CD4-positive, alpha-beta memory T cell (primary cell): ENCODE data around the gene JAK1. TPM values are rescaled to one million over a fixed set of nuclear protein-coding genes. Genes with fewer than 3 reads are reported as not detected.

Experiments used
- CTCF ChIA-PET: fragments of 350-600 bp; sonication (Branson Sonifier 250); formaldehyde crosslinking; loops from one replicate; lab custom pipeline; 2021; ENCODE audit warnings: inconsistent platforms; ENCODE audit not compliant: partially characterized antibody; lab: Charles Lee
- POLR2A ChIA-PET: fragments of 350-600 bp; sonication (Branson Sonifier 250); formaldehyde crosslinking; loops from one replicate; lab custom pipeline; 2021; ENCODE audit not compliant: partially characterized antibody; lab: Charles Lee
- DNase-seq, 5 donors: peaks; one replicate each; pipeline versions ENCODE4 v3.0.0 to v3.0.0-alpha.2; 2020 to 2022; ENCODE audit warnings: mixed read lengths in 1 of 5
- H3K27ac ChIP-seq: one replicate; pipeline ENCODE4 v1.7.0; 2013; ENCODE audit warnings: low read depth, low read length
- H3K27me3 ChIP-seq: 2 replicates; pipeline ENCODE4 v1.7.0; 2013; ENCODE audit warnings: mild to moderate bottlenecking, low read length, moderate library complexity; ENCODE audit not compliant: insufficient read depth
- H3K36me3 ChIP-seq: 2 replicates; pipeline ENCODE4 v1.7.0; 2013; ENCODE audit warnings: mild to moderate bottlenecking, low read length, moderate library complexity; ENCODE audit not compliant: insufficient read depth
- H3K4me1 ChIP-seq: 2 replicates; pipeline ENCODE4 v1.7.0; 2013; ENCODE audit warnings: mild to moderate bottlenecking, low read length, moderate library complexity; ENCODE audit not compliant: insufficient read depth
- H3K4me3 ChIP-seq, 2 donors: one replicate each; pipeline ENCODE4 v1.7.0; 2013; ENCODE audit warnings: low read length in 2 of 2, mild to moderate bottlenecking in 1 of 2
- H3K9me3 ChIP-seq, 2 donors: one replicate each; pipeline ENCODE4 v1.7.0; 2013; ENCODE audit warnings: low read length in 2 of 2, control low read depth in 1 of 2; ENCODE audit not compliant: control insufficient read depth in 1 of 2
- H3K27ac Mint-ChIP-seq, 7 donors: one replicate each; pipeline ENCODE4 v1.8.0; 2020 to 2021; ENCODE audit warnings: mixed read lengths in 7 of 7, mild to moderate bottlenecking in 6 of 7, inconsistent platforms in 3 of 7, moderate library complexity in 3 of 7
- H3K27me3 Mint-ChIP-seq, 2 donors: one replicate each; pipeline ENCODE4 v1.8.0; 2020 to 2021; ENCODE audit warnings: mixed read lengths in 2 of 2
- H3K36me3 Mint-ChIP-seq, 2 donors: one replicate each; pipeline ENCODE4 v1.8.0; 2020 to 2021; ENCODE audit warnings: mixed read lengths in 2 of 2, inconsistent platforms in 1 of 2, mild to moderate bottlenecking in 1 of 2
- H3K4me1 Mint-ChIP-seq, 4 donors: one replicate each; pipeline ENCODE4 v1.8.0; 2020 to 2021; ENCODE audit warnings: mixed read lengths in 4 of 4, mild to moderate bottlenecking in 1 of 4
- H3K4me3 Mint-ChIP-seq, 8 donors: one replicate each; pipeline ENCODE4 v1.8.0; 2020 to 2021; ENCODE audit warnings: mixed read lengths in 8 of 8, mild to moderate bottlenecking in 7 of 8, moderate library complexity in 6 of 8, inconsistent platforms in 3 of 8
- H3K9me3 Mint-ChIP-seq, 8 donors: one replicate each; pipeline ENCODE4 v1.8.0; 2020 to 2021; ENCODE audit warnings: mixed read lengths in 8 of 8, mild to moderate bottlenecking in 5 of 8, inconsistent platforms in 3 of 8, moderate library complexity in 1 of 8
- intact Hi-C: fragments of 100-400 bp; cut with micrococcal nuclease; formaldehyde crosslinking; loops from one replicate; pipeline ENCODE4 v1.15.1; 2023
- polyA plus RNA-seq, 2 donors: library from polyadenylated mRNA; unstranded; fragments of 300-500 nt; fragmentation: Illumina TruSeq; gene quantifications; one replicate each; pipeline ENCODE4 v1.2.3, GENCODE V29; 2021
- total RNA-seq, 2 experiments: library from RNA; stranded (reverse); gene quantifications; one replicate each; pipeline ENCODE4 v1.2.3, GENCODE V29; 2021

The JAK1 gene
- total and polyA plus RNA-seq, 4 experiments from 2014 or later, result 163 to 372 (median 314) TPM

DNA sequence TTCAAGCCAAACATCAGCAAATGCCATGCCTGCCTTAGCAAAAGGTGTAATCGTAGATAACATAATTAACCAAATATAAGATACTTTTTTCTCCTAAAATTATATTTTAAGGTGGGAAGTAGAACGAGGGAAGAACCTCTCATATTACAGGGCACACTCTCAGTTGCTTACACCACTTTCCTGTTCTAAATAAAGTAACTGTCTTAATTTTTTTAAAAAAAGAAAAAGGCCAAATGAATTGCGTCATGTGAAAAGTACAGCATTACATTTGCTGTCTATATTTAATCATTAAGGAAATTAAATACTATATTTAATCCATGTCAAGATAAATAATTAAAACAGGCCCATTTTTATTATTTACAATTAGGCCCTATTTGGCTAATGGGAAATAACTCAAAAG lies 23.7 kb downstream of the JAK1 start:
- ChIA-PET CTCF (no interaction called here), POLR2A (no interaction called here)
- H3K27ac Mint-ChIP-seq, result no peak overlapping the region
- peaks cover 4 to 21% of the 10 kb centered on the region in 2 donors for H3K36me3 Mint-ChIP-seq
- no peak for DNase-seq
- no peaks in the 10 kb centered on the region for H3K27me3 Mint-ChIP-seq
- H3K4me1 Mint-ChIP-seq, result peaks cover 51 to 85% (median 71%) of the 10 kb centered on the region in 4 donors
- peak overlapping the region in 3 of 8 donors; percentile 0 to 40 (median 23) for H3K4me3 Mint-ChIP-seq
- H3K27ac ChIP-seq, result no peak overlapping the region
- H3K4me1 ChIP-seq, result peaks cover 73% of the 10 kb centered on the region
- H3K4me3 ChIP-seq, result no peak overlapping the region
- no peaks in the 10 kb centered on the region for H3K27me3 ChIP-seq
- intact Hi-C loops, result no loop called here
- H3K36me3 ChIP-seq, result no peaks in the 10 kb centered on the region
- no peaks in the 10 kb centered on the region for H3K9me3 Mint-ChIP-seq
- H3K9me3 ChIP-seq, result no peaks in the 10 kb centered on the region

DNA sequence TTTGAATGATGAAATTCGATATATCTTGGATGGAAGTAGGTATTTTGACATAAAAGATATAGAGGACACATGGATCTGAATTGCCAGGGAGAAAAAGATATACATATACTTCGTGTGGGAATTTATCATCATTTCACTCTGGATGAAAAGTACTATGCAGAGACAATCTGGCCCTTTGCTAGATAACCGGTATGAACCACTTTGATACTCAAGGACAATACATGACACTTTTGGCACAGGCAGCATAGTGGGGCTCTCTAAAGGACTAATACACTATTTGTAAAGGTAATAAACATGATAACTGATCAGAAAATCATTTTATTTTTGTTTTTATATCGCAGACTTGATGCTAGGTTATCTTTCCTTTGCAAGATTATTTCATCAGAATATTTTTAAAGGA lies 24.2 kb downstream of the JAK1 start:
- Histone ChIP-seq H3K36me3 (no peaks in the 10 kb centered on the region), H3K4me1 (peaks cover 73% of the 10 kb centered on the region), H3K27ac (no peak overlapping the region), H3K4me3 (no peak overlapping the region), H3K9me3 (no peaks in the 10 kb centered on the region), H3K27me3 (no peaks in the 10 kb centered on the region)
- Mint-ChIP-seq H3K36me3 (peaks cover 5 to 21% of the 10 kb centered on the region in 2 donors), H3K4me1 (peaks cover 52 to 85% (median 71%) of the 10 kb centered on the region in 4 donors), H3K27me3 (no peaks in the 10 kb centered on the region), H3K9me3 (no peaks in the 10 kb centered on the region), H3K27ac (peak overlapping the region in 4 of 7 donors; percentile 19 to 63 (median 44)), H3K4me3 (peak overlapping the region in 3 of 8 donors; percentile 0 to 47 (median 40))
- intact Hi-C loops, result no loop called here
- CTCF ChIA-PET, result no interaction called here
- no peak for DNase-seq
- POLR2A ChIA-PET, result interaction anchor here (0.9 kb wide), 1 partner anchor 24 kb away, joined by 4 read pairs; the partner anchor contains the start of gene JAK1

GRCh38 chr1:64941461-64942117 lies 24.8 kb downstream of the JAK1 start:
- H3K27ac ChIP-seq, result no peak overlapping the region
- ChIA-PET POLR2A (interaction anchor here (0.9 kb wide), 1 partner anchor 25 kb away, joined by 4 read pairs; the partner anchor contains the start of gene JAK1), CTCF (no interaction called here)
- intact Hi-C loops, result loop anchor here (1.0 kb wide), 1 partner anchor 8 kb away; no protein-coding TSS in a partner anchor
- H3K4me1 Mint-ChIP-seq, result peaks cover 49 to 85% (median 71%) of the 10 kb centered on the region in 4 donors
- peak overlapping the region in 4 of 7 donors; percentile 33 to 63 (median 48) for H3K27ac Mint-ChIP-seq
- H3K36me3 ChIP-seq, result no peaks in the 10 kb centered on the region
- no peak overlapping the region for H3K4me3 ChIP-seq
- DNase-seq, result no peak
- no peaks in the 10 kb centered on the region for H3K9me3 ChIP-seq
- peaks cover 73% of the 10 kb centered on the region for H3K4me1 ChIP-seq
- H3K9me3 Mint-ChIP-seq, result no peaks in the 10 kb centered on the region
- H3K36me3 Mint-ChIP-seq, result peaks cover 8 to 20% of the 10 kb centered on the region in 2 donors
- H3K27me3 Mint-ChIP-seq, result no peaks in the 10 kb centered on the region
- peak overlapping the region in 4 of 8 donors; percentile 27 to 47 (median 36) for H3K4me3 Mint-ChIP-seq
- no peaks in the 10 kb centered on the region for H3K27me3 ChIP-seq

DNA sequence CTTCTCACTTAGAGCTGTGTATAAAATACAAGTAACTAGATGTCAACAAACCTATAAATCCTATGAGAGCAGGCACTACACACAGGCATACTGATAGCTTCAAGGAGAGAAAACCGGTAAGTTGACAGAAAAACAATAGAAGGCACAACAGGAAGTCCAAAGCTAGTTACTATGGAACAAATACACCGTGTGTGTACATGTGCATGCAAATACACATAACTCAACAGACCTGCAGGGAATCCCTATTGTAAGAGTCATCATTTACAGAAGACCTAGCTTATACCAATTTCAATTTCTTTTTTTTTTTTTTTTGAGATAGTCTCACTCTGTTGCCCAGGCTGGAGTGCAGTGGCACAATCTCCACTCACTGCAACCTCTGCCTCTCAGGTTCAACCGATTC lies 26.3 kb downstream of the JAK1 start:
- no peak overlapping the region for H3K4me3 ChIP-seq
- no peaks in the 10 kb centered on the region for H3K36me3 ChIP-seq
- no peaks in the 10 kb centered on the region for H3K27me3 ChIP-seq
- H3K4me3 Mint-ChIP-seq, result peak overlapping the region in 6 of 8 donors; percentile 7 to 75 (median 51)
- ChIA-PET CTCF (interaction anchor here (1.0 kb wide), 1 partner anchor 22 kb away, joined by 3 read pairs; no protein-coding TSS in a partner anchor), POLR2A (interaction anchor here (0.7 to 2.0 kb wide), 4 partner anchors 8 to 135 kb away, joined by 3 to 6 read pairs (median 4); no protein-coding TSS in a partner anchor)
- H3K9me3 Mint-ChIP-seq, result no peaks in the 10 kb centered on the region
- no peak for DNase-seq
- no peaks in the 10 kb centered on the region for H3K9me3 ChIP-seq
- H3K27me3 Mint-ChIP-seq, result no peaks in the 10 kb centered on the region
- peaks cover 8 to 12% of the 10 kb centered on the region in 2 donors for H3K36me3 Mint-ChIP-seq
- peaks cover 52 to 87% (median 72%) of the 10 kb centered on the region in 4 donors for H3K4me1 Mint-ChIP-seq
- no peak overlapping the region for H3K27ac ChIP-seq
- H3K4me1 ChIP-seq, result peaks cover 79% of the 10 kb centered on the region
- H3K27ac Mint-ChIP-seq, result peak overlapping the region in 4 of 7 donors; percentile 59 to 78 (median 65)
- intact Hi-C loops, result no loop called here

DNA sequence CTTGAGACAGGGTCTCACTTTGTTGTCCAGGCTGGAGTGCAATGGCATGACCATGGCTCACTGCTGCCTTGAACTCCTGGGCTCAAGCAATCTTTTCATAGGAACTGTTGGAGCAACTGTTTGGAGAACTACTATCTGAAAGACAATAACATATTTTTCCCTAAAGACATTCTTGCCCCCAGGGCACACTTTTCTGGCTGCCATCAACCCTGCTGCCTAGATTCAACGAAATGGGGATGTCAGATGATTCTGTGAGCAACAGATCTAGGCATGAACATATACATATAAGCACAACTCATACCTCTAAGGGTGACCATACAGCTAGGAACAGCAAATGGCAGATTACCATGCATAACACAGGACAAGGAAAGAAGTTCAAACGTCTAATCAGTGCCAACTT lies 27.4 kb downstream of the JAK1 start:
- H3K4me3 ChIP-seq, result no peak overlapping the region

GRCh38 chr1:64936956-64937355 lies 29.4 kb downstream of the JAK1 start:
- no peaks in the 10 kb centered on the region for H3K9me3 ChIP-seq
- no peak overlapping the region for H3K27ac ChIP-seq
- Mint-ChIP-seq H3K4me3 (peak overlapping the region in 3 of 8 donors; percentile 39 to 50 (median 43)), H3K9me3 (peaks cover 0 to 3% (median 0%) of the 10 kb centered on the region in 8 donors), H3K4me1 (peaks cover 60 to 94% (median 77%) of the 10 kb centered on the region in 4 donors), H3K27me3 (no peaks in the 10 kb centered on the region), H3K27ac (peak overlapping the region in 1 of 7 donors; percentile 70), H3K36me3 (peaks cover 8 to 12% of the 10 kb centered on the region in 2 donors)
- no peak overlapping the region for H3K4me3 ChIP-seq
- CTCF ChIA-PET, result no interaction called here
- intact Hi-C loops, result no loop called here
- POLR2A ChIA-PET, result no interaction called here
- no peaks in the 10 kb centered on the region for H3K27me3 ChIP-seq
- H3K36me3 ChIP-seq, result no peaks in the 10 kb centered on the region
- no peak for DNase-seq
- H3K4me1 ChIP-seq, result peaks cover 82% of the 10 kb centered on the region

More for the DNA sequence above, 27.4 kb downstream of the JAK1 start:
- Histone ChIP-seq H3K27ac (no peak overlapping the region), H3K4me1 (peaks cover 83% of the 10 kb centered on the region), H3K9me3 (no peaks in the 10 kb centered on the region), H3K36me3 (no peaks in the 10 kb centered on the region), H3K27me3 (no peaks in the 10 kb centered on the region)
- peaks cover 8 to 9% of the 10 kb centered on the region in 2 donors for H3K36me3 Mint-ChIP-seq
- H3K27me3 Mint-ChIP-seq, result no peaks in the 10 kb centered on the region
- peak overlapping the region in 2 of 7 donors; percentile 32 to 62 for H3K27ac Mint-ChIP-seq
- DNase-seq, result no peak
- intact Hi-C loops, result loop anchor here (2.0 kb wide), 1 partner anchor 18 kb away; no protein-coding TSS in a partner anchor
- POLR2A ChIA-PET, result interaction anchor here (2.0 kb wide), 1 partner anchor 9 kb away, joined by 6 read pairs; no protein-coding TSS in a partner anchor
- CTCF ChIA-PET, result no interaction called here
- no peaks in the 10 kb centered on the region for H3K9me3 Mint-ChIP-seq
- peak overlapping the region in 5 of 8 donors; percentile 8 to 73 (median 51) for H3K4me3 Mint-ChIP-seq
- H3K4me1 Mint-ChIP-seq, result peaks cover 56 to 89% (median 74%) of the 10 kb centered on the region in 4 donors

- CTCF ChIA-PET, result no interaction called here
- peaks cover 0 to 3% (median 0%) of the 10 kb centered on the region in 8 donors for H3K9me3 Mint-ChIP-seq
- peaks cover 12 to 16% of the 10 kb centered on the region in 2 donors for H3K36me3 Mint-ChIP-seq
- no peak overlapping the region for H3K27ac ChIP-seq
- H3K27me3 ChIP-seq, result no peaks in the 10 kb centered on the region
- H3K4me1 Mint-ChIP-seq, result peaks cover 58 to 92% (median 77%) of the 10 kb centered on the region in 4 donors
- H3K27ac Mint-ChIP-seq, result peak overlapping the region in 6 of 7 donors; percentile 10 to 59 (median 34)
- peaks cover 70% of the 10 kb centered on the region for H3K4me1 ChIP-seq
- H3K27me3 Mint-ChIP-seq, result no peaks in the 10 kb centered on the region
- no peak overlapping the region for H3K4me3 ChIP-seq
- intact Hi-C loops, result no loop called here
- POLR2A ChIA-PET, result no interaction called here
- DNase-seq, result no peak
- H3K4me3 Mint-ChIP-seq, result peak overlapping the region in 3 of 8 donors; percentile 26 to 52 (median 41)
- H3K36me3 ChIP-seq, result no peaks in the 10 kb centered on the region
- H3K9me3 ChIP-seq, result no peaks in the 10 kb centered on the region
Measured at GRCh38 chr1:64935551-64936155, 30.7 kb downstream of the JAK1 start.
